Adipocyte (in vitro differentiated cells): ENCODE results near the gene LILRB5.
"Not testable (repeated sequence)": the region's sequence is repeated elsewhere in the genome, so short reads cannot be mapped to it uniquely, and the experiment has no call there.

Experiments
- DNase-seq: peaks from one replicate; pipeline ENCODE4 v3.0.0-alpha.2; 2015; ENCODE audit warnings: low read depth
- H3K27me3 ChIP-seq: replicated peaks from 2 replicates; pipeline ENCODE4 v1.7.0; 2013; ENCODE audit warnings: mild to moderate bottlenecking, low read length, moderate library complexity; ENCODE audit not compliant: control insufficient read depth, insufficient read depth
- H3K36me3 ChIP-seq: 2 replicates; pipeline ENCODE4 v1.7.0; 2013; ENCODE audit warnings: low read length, mild to moderate bottlenecking, moderate library complexity; ENCODE audit not compliant: control insufficient read depth, insufficient read depth, severe bottlenecking
- H3K4me1 ChIP-seq: 2 replicates; pipeline ENCODE4 v1.7.0; 2013; ENCODE audit warnings: mild to moderate bottlenecking, low read length, moderate library complexity; ENCODE audit not compliant: control insufficient read depth, insufficient read depth
- H3K4me3 ChIP-seq: 2 replicates; pipeline ENCODE4 v1.7.0; 2013; ENCODE audit warnings: mild to moderate bottlenecking, low read length, moderate library complexity
- H3K9ac ChIP-seq: 2 replicates; pipeline ENCODE4 v1.7.0; 2013; ENCODE audit warnings: mild to moderate bottlenecking, low read length, moderate library complexity
- H3K9me3 ChIP-seq: 2 replicates; pipeline ENCODE4 v1.7.0; 2013; ENCODE audit warnings: mild to moderate bottlenecking, low read length, moderate library complexity; ENCODE audit not compliant: control insufficient read depth

Gene LILRB5

DNA sequence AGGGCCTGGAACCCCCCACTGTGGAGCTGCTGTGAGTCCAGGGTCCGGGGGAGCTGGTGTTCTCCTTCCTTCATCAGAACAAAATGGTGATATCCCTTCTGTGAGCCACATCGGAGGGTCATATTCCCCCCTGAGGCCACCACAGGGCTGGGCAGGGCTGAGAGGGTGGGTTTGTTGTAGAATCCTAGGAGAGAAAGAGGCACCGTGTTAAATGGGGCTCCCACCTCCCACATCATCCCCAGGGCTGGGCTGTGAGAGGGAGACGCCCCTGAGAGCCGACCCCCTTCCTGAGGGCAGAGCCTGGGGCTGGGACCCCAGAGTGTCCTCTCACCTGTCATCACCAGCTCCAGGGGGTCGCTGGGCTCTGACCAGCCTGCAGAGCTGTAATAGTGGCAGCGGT lies 35.1 kb downstream of the LILRB5 start:
- not testable (repeated sequence) for H3K4me1 ChIP-seq, H3K9me3 ChIP-seq, H3K4me3 ChIP-seq, H3K36me3 ChIP-seq, DNase-seq, H3K9ac ChIP-seq
- peaks cover 16% of the 10 kb centered on the region for H3K27me3 ChIP-seq

DNA sequence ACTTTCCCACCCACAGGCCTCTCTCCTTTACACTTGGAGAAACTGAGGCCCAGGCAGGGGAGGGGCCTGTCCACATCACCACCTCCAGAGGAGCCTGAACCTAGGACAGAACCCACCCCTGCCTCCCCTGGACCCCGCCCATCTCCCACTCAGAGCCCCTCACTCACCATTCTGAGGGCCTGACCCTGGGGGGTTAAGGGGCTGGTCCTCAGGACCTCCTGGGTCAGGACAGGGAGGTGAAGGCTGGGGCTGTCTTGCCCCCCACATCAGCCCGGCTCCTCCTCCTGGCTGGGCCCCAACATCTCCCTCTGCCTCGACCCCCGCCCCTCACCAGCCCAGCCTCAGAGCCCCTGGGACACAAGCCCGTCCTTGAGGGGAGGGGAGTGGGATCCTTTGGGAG lies 37.4 kb downstream of the LILRB5 start:
- not testable (repeated sequence) for H3K9me3 ChIP-seq, H3K9ac ChIP-seq, H3K4me1 ChIP-seq, DNase-seq, H3K4me3 ChIP-seq
- Histone ChIP-seq H3K27me3 (peaks cover 16% of the 10 kb centered on the region), H3K36me3 (peaks cover 13% of the 10 kb centered on the region)

DNA sequence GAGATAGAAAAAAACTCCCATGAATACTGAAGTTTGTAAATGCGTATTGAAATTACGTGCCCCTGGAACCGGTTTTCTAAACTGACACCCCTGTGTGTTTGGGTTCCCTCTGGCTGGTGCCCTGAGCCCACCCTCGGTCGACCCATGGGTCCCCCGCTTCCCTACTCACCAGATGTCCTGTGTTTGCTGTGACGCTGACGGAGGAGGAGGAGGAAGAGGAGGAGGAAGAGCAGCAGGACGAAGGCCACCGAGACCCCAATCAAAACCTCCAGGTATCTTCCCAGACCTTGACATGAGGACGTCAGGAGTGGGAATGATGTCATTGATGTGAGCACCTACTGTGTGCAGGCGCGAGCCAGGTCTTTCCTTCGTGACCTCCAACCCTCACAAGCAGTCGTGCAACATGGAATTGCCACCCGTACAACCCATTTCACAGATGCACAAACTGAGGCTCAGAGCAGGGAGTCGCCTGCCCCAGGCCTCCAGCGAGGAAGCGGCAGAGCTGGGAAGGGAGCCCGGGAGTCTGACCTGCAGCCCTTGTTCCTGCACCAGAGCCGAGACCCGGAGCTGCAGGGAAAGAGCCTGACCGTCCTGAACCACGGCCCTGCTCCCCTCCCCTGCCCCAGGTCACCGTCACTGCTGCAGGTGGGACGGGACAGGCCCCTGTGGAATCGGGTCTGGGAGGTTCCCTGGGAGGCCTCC lies 38.0 kb downstream of the LILRB5 start:
- H3K9ac ChIP-seq, result no peak overlapping the region
- H3K4me1 ChIP-seq, result no peaks in the 10 kb centered on the region
- H3K4me3 ChIP-seq, result no peak overlapping the region
- peaks cover 13% of the 10 kb centered on the region for H3K36me3 ChIP-seq
- H3K27me3 ChIP-seq, result peaks cover 15% of the 10 kb centered on the region
- H3K9me3 ChIP-seq, result no peaks in the 10 kb centered on the region
- DNase-seq, result no peak

DNA sequence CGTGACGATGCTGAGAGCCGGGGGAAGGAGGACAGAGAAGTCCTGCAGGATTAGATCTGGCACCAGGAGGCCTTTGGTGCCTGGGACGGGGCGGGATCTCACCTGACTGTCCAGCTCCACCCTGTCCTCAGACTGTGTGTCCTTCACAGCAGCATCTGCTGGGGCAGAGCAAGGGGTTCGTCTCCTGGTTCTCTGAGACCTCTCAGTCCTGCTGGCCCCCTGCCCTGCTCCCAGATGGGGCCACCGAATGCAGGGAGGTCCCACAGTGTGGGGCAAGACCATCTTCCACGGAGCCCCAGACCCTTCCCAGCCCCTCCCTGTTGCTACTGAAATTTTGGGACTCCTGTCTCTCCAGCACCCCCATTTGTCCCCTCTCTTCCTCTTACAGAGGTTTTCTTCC lies 38.8 kb downstream of the LILRB5 start:
- no peak for DNase-seq
- H3K27me3 ChIP-seq, result peaks cover 8% of the 10 kb centered on the region
- H3K9me3 ChIP-seq, result no peaks in the 10 kb centered on the region
- peaks cover 13% of the 10 kb centered on the region for H3K36me3 ChIP-seq
- H3K4me1 ChIP-seq, result no peaks in the 10 kb centered on the region
- H3K4me3 ChIP-seq, result no peak overlapping the region
- no peak overlapping the region for H3K9ac ChIP-seq

DNA sequence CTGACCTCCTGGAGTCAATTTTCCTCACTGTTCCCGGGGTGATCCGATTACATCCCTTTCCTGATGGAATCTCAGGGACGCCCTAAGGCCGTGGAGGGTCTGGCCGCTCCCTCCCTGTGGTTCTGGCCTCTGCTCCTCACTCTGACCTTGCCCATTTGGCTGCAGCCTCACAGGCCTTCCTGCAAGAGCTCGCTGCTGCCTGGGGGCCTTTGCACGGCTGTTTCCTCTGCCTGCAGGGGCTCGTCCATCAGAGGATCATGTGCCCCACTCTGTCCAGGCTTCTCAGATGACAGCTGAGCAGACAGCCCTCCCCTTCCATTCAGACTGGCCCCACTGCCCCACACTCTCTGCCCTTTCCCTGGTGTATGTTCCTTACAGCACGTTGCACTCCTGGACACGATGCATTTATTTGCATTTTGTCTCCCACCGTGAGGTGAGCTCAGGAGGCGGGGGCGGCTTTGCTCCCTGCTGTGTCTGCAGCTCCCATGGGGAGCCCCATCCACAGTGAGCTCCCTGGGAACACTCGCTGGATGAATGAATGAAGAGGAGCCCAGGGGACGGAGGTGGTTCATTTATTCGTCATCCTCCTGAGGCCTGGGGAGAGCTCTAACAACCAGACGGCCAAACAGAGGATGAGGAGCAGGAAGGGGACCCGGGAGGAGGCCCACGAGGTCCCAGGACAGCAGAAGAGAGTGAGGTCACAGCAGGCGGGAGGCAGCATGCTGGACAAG lies 39.4 kb downstream of the LILRB5 start:
- not testable (repeated sequence) for H3K4me3 ChIP-seq, H3K4me1 ChIP-seq, H3K27me3 ChIP-seq, H3K9me3 ChIP-seq, H3K9ac ChIP-seq, DNase-seq
- H3K36me3 ChIP-seq, result peaks cover 15% of the 10 kb centered on the region

DNA sequence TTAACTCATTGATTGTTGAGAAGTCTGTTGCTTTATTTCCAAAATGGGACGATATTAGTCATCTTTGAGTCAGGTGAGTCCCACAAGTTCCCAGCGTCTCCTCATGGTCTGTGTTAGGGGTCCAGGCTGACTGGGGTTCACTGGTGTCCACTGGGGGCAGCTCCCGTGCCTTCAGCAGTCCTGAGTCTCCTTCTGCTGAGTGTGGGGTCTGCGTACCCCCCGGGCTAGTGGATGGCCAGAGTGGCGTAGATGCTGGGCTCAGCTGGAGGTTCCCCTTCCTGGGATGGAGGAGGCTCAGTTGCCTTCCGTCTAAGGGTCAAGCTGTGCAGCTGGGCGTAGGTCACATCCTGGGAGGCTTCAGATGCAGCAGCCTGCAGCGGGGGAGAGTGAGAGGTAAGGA lies 40.2 kb downstream of the LILRB5 start:
- no peaks in the 10 kb centered on the region for H3K4me1 ChIP-seq
- no peaks in the 10 kb centered on the region for H3K9me3 ChIP-seq
- DNase-seq, result no peak
- no peak overlapping the region for H3K4me3 ChIP-seq
- no peak overlapping the region for H3K9ac ChIP-seq
- H3K27me3 ChIP-seq, result no peaks in the 10 kb centered on the region
- peaks cover 17% of the 10 kb centered on the region for H3K36me3 ChIP-seq

DNA sequence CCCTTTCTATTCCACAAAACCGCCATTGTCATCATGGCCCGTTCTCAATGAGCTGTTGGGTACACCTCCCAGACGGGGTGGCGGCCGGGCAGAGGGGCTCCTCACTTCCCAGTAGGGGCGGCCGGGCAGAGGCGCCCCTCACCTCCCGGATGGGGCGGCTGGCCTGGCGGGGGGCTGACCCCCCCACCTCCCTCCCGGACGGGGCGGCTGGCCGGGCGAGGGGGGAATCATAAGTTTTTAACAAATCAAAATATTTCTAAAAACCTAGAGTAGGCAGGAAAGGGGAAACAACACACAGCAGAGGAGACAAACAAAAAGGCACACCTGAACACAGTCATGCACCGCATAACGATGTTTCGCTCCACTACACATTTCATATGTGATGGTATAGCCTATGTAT lies 42.3 kb downstream of the LILRB5 start:
- not testable (repeated sequence) for H3K4me3 ChIP-seq, H3K9me3 ChIP-seq, H3K27me3 ChIP-seq, H3K9ac ChIP-seq, DNase-seq
- Histone ChIP-seq H3K36me3 (peaks cover 17% of the 10 kb centered on the region), H3K4me1 (peaks cover 13% of the 10 kb centered on the region)

DNA sequence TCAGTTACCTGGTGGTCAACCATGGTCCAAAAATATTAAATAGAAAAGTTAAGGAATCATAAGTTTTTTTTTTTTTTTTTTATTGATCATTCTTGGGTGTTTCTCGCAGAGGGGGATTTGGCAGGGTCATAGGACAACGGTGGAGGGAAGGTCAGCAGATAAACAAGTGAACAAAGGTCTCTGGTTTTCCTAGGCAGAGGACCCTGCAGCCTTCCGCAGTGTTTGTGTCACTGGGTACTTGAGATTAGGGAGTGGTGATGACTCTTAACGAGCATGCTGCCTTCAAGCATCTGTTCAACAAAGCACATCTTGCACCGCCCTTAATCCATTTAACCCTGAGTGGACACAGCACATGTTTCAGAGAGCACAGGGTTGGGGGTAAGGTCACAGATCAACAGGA lies 42.9 kb downstream of the LILRB5 start:
- peaks cover 18% of the 10 kb centered on the region for H3K4me1 ChIP-seq
- H3K9me3 ChIP-seq, H3K4me3 ChIP-seq, DNase-seq, H3K9ac ChIP-seq, H3K27me3 ChIP-seq: not testable (repeated sequence)
- H3K36me3 ChIP-seq, result peaks cover 15% of the 10 kb centered on the region

DNA sequence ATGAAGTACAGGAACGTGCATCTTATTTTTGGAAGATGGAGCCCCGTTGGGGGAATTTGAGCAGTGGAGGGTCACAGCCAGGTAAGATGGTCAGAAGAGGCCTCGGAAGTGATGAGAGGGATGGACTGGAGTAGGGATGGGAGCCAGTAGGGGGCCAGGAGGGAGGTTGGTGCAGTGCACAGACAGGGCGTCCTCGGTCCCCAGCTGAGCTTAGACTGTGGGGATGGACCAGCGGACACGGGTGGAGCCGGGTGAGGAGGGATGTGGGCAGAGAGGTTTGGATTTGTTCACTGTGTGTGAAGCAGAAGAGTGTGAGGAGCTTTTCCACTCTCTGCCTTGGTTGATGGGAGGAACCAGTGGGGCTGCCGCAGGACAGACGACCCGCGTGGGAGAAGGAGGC lies 45.8 kb downstream of the LILRB5 start:
- Histone ChIP-seq H3K36me3 (peaks cover 29% of the 10 kb centered on the region), H3K4me1 (peaks cover 48% of the 10 kb centered on the region), H3K9me3 (no peaks in the 10 kb centered on the region), H3K4me3 (no peak overlapping the region), H3K9ac (no peak overlapping the region), H3K27me3 (no peaks in the 10 kb centered on the region)
- no peak for DNase-seq

DNA sequence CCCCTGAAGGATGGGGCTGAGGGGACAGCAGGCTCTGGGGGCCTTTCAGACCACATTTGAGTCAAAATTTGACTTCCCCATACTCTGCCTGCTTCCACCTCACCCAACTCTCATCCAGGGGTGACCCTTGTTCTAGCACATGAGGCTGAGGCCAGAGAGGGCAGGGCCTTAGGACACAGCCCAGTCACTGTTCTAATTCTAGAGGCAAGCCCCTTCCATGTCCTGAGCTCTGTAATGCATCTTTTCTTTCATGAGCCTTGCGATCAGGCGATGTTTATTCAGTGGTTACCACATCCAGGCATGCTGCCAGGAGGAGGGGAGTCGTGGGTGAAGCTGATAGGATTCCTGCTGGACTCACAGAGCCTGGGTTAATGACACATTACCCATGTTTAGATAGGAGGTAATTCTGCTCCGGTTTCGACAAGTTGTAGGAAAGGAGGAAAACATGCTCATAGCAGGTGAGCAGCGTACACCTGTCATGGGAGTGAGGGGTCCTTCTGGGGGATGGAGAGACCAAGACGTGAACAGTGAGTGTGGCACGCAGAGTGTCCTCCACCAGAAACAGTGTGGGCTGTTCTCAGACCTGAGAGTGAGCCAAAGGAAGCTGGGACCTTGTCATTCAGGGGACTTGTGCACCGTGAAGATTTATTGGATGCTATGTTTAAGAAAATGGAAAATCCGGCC lies 47.1 kb downstream of the LILRB5 start:
- Histone ChIP-seq H3K4me1 (peaks cover 61% of the 10 kb centered on the region), H3K9ac (peak overlapping the region; percentile 72), H3K9me3 (no peaks in the 10 kb centered on the region), H3K4me3 (peak overlapping the region; percentile 42), H3K27me3 (no peaks in the 10 kb centered on the region), H3K36me3 (peaks cover 39% of the 10 kb centered on the region)
- peak; percentile 97 for DNase-seq

DNA sequence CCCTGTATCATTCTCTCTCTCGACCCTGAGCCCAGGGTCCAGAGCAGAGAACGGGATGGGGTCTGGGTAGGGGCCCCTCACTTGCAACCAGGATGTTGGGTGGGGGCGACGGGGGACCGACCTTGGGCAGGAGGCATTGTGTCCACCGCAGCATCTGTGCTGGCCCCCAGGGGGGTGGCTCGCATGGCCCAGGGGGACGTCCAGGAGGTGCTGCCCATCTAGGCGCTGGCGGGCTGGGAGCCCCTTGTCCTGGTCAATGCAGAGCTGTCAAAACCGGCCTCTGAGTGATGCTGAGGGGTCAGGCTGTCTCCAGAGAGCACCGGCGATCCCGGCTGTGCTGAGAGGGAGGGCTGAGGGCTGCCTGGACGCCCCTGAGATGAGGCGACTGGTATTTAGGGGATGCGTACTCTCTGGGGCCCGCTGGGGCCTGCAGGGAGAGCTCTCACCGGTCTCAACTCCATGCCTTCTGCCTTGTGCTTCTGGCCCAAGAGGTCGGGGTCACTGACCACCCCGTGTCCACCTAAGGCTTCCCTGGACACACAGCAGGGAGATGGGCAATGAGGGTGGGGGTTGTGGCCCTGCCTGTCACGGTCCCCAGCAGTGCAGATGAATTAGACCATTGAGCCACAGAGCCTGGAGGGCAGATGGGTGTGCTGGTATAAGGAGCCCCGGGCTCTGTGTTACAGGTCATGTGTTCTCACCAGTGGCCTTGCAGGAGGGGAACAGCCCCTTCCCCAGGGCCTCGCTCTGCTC lies 47.8 kb downstream of the LILRB5 start:
- no peak for DNase-seq
- Histone ChIP-seq H3K36me3 (peaks cover 46% of the 10 kb centered on the region), H3K9ac (peak overlapping the region; percentile 58), H3K9me3 (no peaks in the 10 kb centered on the region), H3K4me3 (peak overlapping the region; percentile 14), H3K27me3 (no peaks in the 10 kb centered on the region), H3K4me1 (peaks cover 68% of the 10 kb centered on the region)
